ENCODE results near the gene DDX42. TPM values are rescaled to one million over a fixed set of nuclear protein-coding genes. Genes with fewer than 3 reads are reported as not detected.

The DDX42 gene
- total RNA-seq, 1 donor from 2014 or later, result 93.8 TPM

DNA sequence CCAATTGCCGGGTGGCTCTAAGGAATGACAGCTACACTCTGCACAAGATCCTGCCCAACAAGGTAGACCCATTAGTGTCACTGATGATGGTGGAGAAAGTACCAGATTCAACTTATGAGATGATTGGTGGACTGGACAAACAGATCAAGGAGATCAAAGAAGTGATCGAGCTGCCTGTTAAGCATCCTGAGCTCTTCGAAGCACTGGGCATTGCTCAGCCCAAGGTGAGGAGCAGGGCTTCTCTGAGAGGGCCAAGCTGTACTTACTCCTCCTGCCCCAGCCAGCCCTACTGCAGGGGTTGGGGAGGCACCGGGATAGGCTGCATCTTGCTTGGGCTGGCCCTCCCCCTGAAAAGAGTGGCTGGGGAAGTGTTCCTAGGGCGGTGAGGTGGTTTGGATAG lies 56.3 kb downstream of the DDX42 start:
- Histone ChIP-seq H3K9me3 (no peaks in the 10 kb centered on the region), H3K27me3 (no peaks in the 10 kb centered on the region), H3K4me1 (peaks cover 30% of the 10 kb centered on the region), H3K36me3 (peaks cover 73% of the 10 kb centered on the region), H3K27ac (no peak overlapping the region), H3K4me3 (no peak overlapping the region)
- TF ChIP-seq, protein P1, sequence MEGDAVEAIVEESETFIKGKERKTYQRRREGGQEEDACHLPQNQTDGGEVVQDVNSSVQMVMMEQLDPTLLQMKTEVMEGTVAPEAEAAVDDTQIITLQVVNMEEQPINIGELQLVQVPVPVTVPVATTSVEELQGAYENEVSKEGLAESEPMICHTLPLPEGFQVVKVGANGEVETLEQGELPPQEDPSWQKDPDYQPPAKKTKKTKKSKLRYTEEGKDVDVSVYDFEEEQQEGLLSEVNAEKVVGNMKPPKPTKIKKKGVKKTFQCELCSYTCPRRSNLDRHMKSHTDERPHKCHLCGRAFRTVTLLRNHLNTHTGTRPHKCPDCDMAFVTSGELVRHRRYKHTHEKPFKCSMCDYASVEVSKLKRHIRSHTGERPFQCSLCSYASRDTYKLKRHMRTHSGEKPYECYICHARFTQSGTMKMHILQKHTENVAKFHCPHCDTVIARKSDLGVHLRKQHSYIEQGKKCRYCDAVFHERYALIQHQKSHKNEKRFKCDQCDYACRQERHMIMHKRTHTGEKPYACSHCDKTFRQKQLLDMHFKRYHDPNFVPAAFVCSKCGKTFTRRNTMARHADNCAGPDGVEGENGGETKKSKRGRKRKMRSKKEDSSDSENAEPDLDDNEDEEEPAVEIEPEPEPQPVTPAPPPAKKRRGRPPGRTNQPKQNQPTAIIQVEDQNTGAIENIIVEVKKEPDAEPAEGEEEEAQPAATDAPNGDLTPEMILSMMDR (IDR thresholded peaks at IDR 0.05), result no peak
- intact Hi-C loops (cut with DNase I), result no loop called here
- DNase-seq (no peak), ATAC-seq (no peak)

DNA sequence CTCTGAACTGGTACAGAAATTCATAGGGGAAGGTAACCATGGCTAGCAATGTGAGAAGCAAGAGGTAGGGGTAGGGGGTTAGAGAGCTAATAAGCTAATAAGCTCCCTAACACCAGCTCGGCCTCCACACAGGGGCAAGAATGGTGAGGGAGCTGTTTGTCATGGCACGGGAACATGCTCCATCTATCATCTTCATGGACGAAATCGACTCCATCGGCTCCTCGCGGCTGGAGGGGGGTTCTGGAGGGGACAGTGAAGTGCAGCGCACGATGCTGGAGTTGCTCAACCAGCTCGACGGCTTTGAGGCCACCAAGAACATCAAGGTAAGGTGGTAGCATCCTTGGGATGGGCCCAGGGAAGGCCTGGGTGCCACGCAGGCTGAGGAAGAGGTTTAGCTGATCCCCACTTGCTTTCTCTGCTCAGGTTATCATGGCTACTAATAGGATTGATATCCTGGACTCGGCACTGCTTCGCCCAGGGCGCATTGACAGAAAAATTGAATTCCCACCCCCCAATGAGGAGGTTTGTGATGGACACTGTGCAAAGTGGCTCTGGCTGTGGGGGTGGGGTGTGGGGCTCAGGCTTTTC lies 57.0 kb downstream of the DDX42 start:
- no peaks in the 10 kb centered on the region for H3K27me3 ChIP-seq
- TF ChIP-seq, protein P1 (IDR thresholded peaks at IDR 0.05), result no peak
- no peak overlapping the region for H3K27ac ChIP-seq
- intact Hi-C loops (cut with DNase I), result no loop called here
- peaks cover 74% of the 10 kb centered on the region for H3K36me3 ChIP-seq
- no peaks in the 10 kb centered on the region for H3K9me3 ChIP-seq
- DNase-seq, result no peak
- ATAC-seq, result no peak
- H3K4me1 ChIP-seq, result peaks cover 23% of the 10 kb centered on the region
- H3K4me3 ChIP-seq, result no peak overlapping the region

DNA sequence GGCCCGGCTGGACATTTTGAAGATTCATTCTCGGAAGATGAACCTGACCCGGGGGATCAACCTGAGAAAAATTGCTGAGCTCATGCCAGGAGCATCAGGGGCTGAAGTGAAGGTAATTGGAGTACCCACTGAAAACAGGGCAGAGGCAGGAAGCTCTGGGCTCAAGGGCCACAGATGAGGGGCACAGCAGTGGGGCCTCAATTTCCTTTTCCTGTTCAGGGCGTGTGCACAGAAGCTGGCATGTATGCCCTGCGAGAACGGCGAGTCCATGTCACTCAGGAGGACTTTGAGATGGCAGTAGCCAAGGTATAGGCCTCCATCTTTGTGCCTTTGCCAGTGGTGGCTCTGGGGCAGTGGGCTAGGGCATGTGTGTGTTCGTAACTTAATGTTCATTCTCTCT lies 57.5 kb downstream of the DDX42 start:
- DNase-seq, result no peak

DNA sequence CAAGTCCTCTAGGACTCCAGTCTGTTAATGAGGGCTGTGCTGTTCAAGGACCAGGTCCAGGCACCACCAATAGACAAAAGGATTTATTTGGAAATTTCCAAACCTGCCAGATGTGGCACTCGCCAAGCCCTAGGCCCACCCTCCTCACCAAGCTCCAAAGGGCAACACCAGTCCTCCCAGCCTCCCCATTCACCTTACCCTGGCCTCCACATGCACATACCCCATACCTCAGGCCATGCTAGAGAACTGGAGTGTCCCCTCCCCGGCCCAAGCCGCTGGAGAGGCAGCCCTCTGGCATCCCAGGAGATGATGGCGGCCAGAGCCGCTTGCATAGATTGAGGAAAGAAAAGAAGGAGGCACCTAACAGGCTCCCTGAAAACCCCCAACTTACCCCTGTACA lies 58.0 kb downstream of the DDX42 start:
- H3K27me3 ChIP-seq, result no peaks in the 10 kb centered on the region
- intact Hi-C loops (cut with DNase I), result no loop called here
- H3K4me1 ChIP-seq, result peaks cover 19% of the 10 kb centered on the region
- TF ChIP-seq, protein P1 (IDR thresholded peaks at IDR 0.05), result no peak
- no peak for DNase-seq
- H3K4me3 ChIP-seq, result no peak overlapping the region
- no peaks in the 10 kb centered on the region for H3K9me3 ChIP-seq
- no peak for ATAC-seq
- H3K36me3 ChIP-seq, result peaks cover 83% of the 10 kb centered on the region
- H3K27ac ChIP-seq, result no peak overlapping the region

More for the DNA sequence above, 57.5 kb downstream of the DDX42 start:
- peaks cover 19% of the 10 kb centered on the region for H3K4me1 ChIP-seq
- H3K27ac ChIP-seq, result no peak overlapping the region
- no peak overlapping the region for H3K4me3 ChIP-seq
- H3K27me3 ChIP-seq, result no peaks in the 10 kb centered on the region
- ATAC-seq, result no peak
- no peaks in the 10 kb centered on the region for H3K9me3 ChIP-seq
- H3K36me3 ChIP-seq, result peaks cover 78% of the 10 kb centered on the region
- TF ChIP-seq, protein P1 (IDR thresholded peaks at IDR 0.05), result no peak
- intact Hi-C loops (cut with DNase I), result no loop called here

DNA sequence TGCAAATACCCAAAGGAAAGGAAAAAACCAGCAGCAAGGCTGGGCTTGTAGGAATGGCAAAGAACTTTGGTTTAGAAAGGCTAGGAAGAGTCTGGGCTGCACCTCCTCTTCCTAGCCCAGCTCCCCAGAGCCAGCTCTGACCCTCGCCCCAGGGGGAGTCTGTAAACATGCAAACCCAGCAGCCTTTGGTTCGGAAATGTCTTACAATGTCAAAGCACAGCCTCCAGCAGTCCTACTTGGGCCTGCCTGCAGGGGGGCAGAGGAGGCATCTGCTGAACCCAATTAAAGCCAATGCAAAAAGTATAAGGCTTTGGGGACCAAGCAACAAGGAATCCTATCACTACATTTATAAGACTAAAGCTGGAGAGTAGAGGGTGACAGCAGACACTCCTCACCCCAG lies 58.5 kb downstream of the DDX42 start:
- ATAC-seq, result no peak
- TF ChIP-seq, protein P1 (IDR thresholded peaks at IDR 0.05), result no peak
- H3K27ac ChIP-seq, result no peak overlapping the region
- peaks cover 88% of the 10 kb centered on the region for H3K36me3 ChIP-seq
- no peaks in the 10 kb centered on the region for H3K27me3 ChIP-seq
- DNase-seq, result no peak
- intact Hi-C loops (cut with DNase I), result no loop called here
- peaks cover 19% of the 10 kb centered on the region for H3K4me1 ChIP-seq
- no peaks in the 10 kb centered on the region for H3K9me3 ChIP-seq
- H3K4me3 ChIP-seq, result no peak overlapping the region

Measured in upper lobe of right lung (tissue), 1 donor.